NCI-H748 (cell line): ENCODE measurements around the gene PDSS2.
A peak's percentile ranks its signal among the peaks of the same experiment; 100 is the strongest.
"Not testable (repeated sequence)": the region's sequence is repeated elsewhere in the genome, so short reads cannot be mapped to it uniquely, and the experiment has no call there.

Experiments used
- DNase-seq: peaks from one replicate; lab custom pipeline; 2025; ENCODE audit not compliant: unreplicated experiment; lab: John Stamatoyannopoulos, UW

PDSS2 gene

GRCh38 chr6:107329063-107329860, 130.1 kb downstream of the PDSS2 start:
- no peak for DNase-seq

- no peak for DNase-seq
These were observed 131.3 kb downstream of the PDSS2 start for GRCh38 chr6:107328081-107328480.

- no peak for DNase-seq
These were observed 136.1 kb downstream of the PDSS2 start for GRCh38 chr6:107323133-107323785.

GRCh38 chr6:107321793-107322192, 137.6 kb downstream of the PDSS2 start:
- DNase-seq = no peak

GRCh38 chr6:107319906-107320530, 139.3 kb downstream of the PDSS2 start:
- DNase-seq = no peak

- DNase-seq = peak; percentile 71
These were observed 141.1 kb downstream of the PDSS2 start for GRCh38 chr6:107318100-107318736.

GRCh38 chr6:107315114-107315513, 144.2 kb downstream of the PDSS2 start:
- DNase-seq = no peak

- peak; percentile 85 for DNase-seq
These were observed 144.8 kb downstream of the PDSS2 start for GRCh38 chr6:107314531-107314939.

- no peak for DNase-seq
These were observed 145.6 kb downstream of the PDSS2 start for GRCh38 chr6:107313776-107314175.

GRCh38 chr6:107310362-107310761, 149.0 kb downstream of the PDSS2 start:
- no peak for DNase-seq

- DNase-seq = no peak
These were observed 150.7 kb downstream of the PDSS2 start for GRCh38 chr6:107308677-107309076.

- not testable (repeated sequence) for DNase-seq
These were observed 153.4 kb downstream of the PDSS2 start for GRCh38 chr6:107305994-107306393.

GRCh38 chr6:107305391-107305790, 154.0 kb downstream of the PDSS2 start:
- DNase-seq = no peak

GRCh38 chr6:107304421-107305025, 154.8 kb downstream of the PDSS2 start:
- DNase-seq = no peak

GRCh38 chr6:107293350-107293749, 166.0 kb downstream of the PDSS2 start:
- DNase-seq = no peak

- DNase-seq = no peak
These were observed 166.6 kb downstream of the PDSS2 start for GRCh38 chr6:107292715-107293271.

- DNase-seq = no peak
These were observed 168.9 kb downstream of the PDSS2 start for GRCh38 chr6:107290491-107290890.

GRCh38 chr6:107289258-107289657, 170.1 kb downstream of the PDSS2 start:
- not testable (repeated sequence) for DNase-seq

GRCh38 chr6:107285683-107286082, 173.7 kb downstream of the PDSS2 start:
- not testable (repeated sequence) for DNase-seq

- DNase-seq = no peak
These were observed 174.6 kb downstream of the PDSS2 start for GRCh38 chr6:107284805-107285204.

GRCh38 chr6:107280791-107281190, 178.6 kb downstream of the PDSS2 start:
- no peak for DNase-seq
